HEK293T (cell line): Measurements from ENCODE around the gene ARHGEF16.

ENCODE experiments used
- CTCF ChIA-PET: fragments of 350-600 bp; formaldehyde crosslinking; extraction: SDS; loops from one replicate; lab custom pipeline; 2021; ENCODE audit warnings: antibody characterized with exemption, inconsistent platforms; lab: Yijun Ruan, JAX
- POLR2A ChIA-PET: fragments of 350-600 bp; formaldehyde crosslinking; extraction: SDS; loops from one replicate; lab custom pipeline; 2020; ENCODE audit warnings: antibody characterized with exemption, inconsistent platforms; lab: Yijun Ruan, JAX
- DNase-seq: peaks from one replicate; pipeline ENCODE4 v3.0.0; 2012; ENCODE audit warnings: mixed read lengths; ENCODE audit errors: extremely low spot score
- ARNT ChIP-seq: fragments of 450-650 bp; IDR thresholded peaks from 2 replicates; pipeline ENCODE4 v1.6.1; 2017; ENCODE audit warnings: mild to moderate bottlenecking
- BHLHE40 ChIP-seq: fragments of 450-650 bp; IDR thresholded peaks from 2 replicates; pipeline ENCODE4 v1.6.1; 2016; ENCODE audit warnings: mild to moderate bottlenecking, moderate library complexity, borderline replicate concordance
- CTBP1 ChIP-seq: fragments of 450-650 bp; IDR thresholded peaks from 2 replicates; pipeline ENCODE4 v1.6.1; 2016; ENCODE audit warnings: borderline replicate concordance
- ELF4 ChIP-seq: fragments of 450-650 bp; IDR thresholded peaks from 2 replicates; pipeline ENCODE4 v1.6.1; 2017; ENCODE audit warnings: antibody characterized with exemption
- FOXA1 ChIP-seq: fragments of 450-650 bp; IDR thresholded peaks from 2 replicates; pipeline ENCODE4 v1.6.1; 2016; ENCODE audit warnings: mild to moderate bottlenecking
- FOXK2 ChIP-seq: fragments of 450-650 bp; IDR thresholded peaks from 2 replicates; pipeline ENCODE4 v1.6.1; 2016; ENCODE audit warnings: mild to moderate bottlenecking
- FOXM1 ChIP-seq: fragments of 450-650 bp; IDR thresholded peaks from 2 replicates; pipeline ENCODE4 v1.6.1; 2017; ENCODE audit warnings: mild to moderate bottlenecking, borderline replicate concordance
- HDGF ChIP-seq: fragments of 450-650 bp; IDR thresholded peaks from 2 replicates; pipeline ENCODE4 v1.6.1; 2017; ENCODE audit warnings: antibody characterized with exemption, borderline replicate concordance
- L3MBTL2 ChIP-seq: fragments of 450-650 bp; conservative IDR thresholded peaks from 2 replicates; pipeline ENCODE4 v1.6.1; 2016; ENCODE audit warnings: mild to moderate bottlenecking
- LEF1 ChIP-seq: fragments of 450-650 bp; IDR thresholded peaks from 2 replicates; pipeline ENCODE4 v1.6.1; 2017; ENCODE audit warnings: mild to moderate bottlenecking, borderline replicate concordance
- NFRKB ChIP-seq: fragments of 450-650 bp; IDR thresholded peaks from 2 replicates; pipeline ENCODE4 v1.6.1; 2016; ENCODE audit warnings: mild to moderate bottlenecking, moderate library complexity
- SP1 ChIP-seq: fragments of 450-650 bp; IDR thresholded peaks from 2 replicates; pipeline ENCODE4 v1.6.1; 2017
- SUZ12 ChIP-seq: fragments of 450-650 bp; IDR thresholded peaks from 2 replicates; pipeline ENCODE4 v1.6.1; 2016; ENCODE audit warnings: mild to moderate bottlenecking
- TARDBP ChIP-seq: fragments of 450-650 bp; IDR thresholded peaks from 2 replicates; pipeline ENCODE4 v1.6.1; 2016
- ZNF384 ChIP-seq: fragments of 450-650 bp; IDR thresholded peaks from 2 replicates; pipeline ENCODE4 v1.6.1; 2016
- TF ChIP-seq, protein P1 (sequence below): fragments of 450-650 bp; IDR thresholded peaks from 2 replicates; pipeline ENCODE4 v1.6.1; 2016

ARHGEF16 gene

GRCh38 chr1:3516911-3517675 lies 62.6 kb downstream of the ARHGEF16 start:
- ChIA-PET CTCF (interaction anchor here (0.7 kb wide), 1 partner anchor 21 kb away, joined by 3 read pairs; no protein-coding TSS in a partner anchor), POLR2A (no interaction called here)
- TF ChIP-seq ZNF384 = no peak
- no peak for TF ChIP-seq SP1
- TF ChIP-seq FOXA1 = no peak
- TF ChIP-seq ELF4 = no peak
- TF ChIP-seq FOXK2 = no peak
- TF ChIP-seq, protein P1, sequence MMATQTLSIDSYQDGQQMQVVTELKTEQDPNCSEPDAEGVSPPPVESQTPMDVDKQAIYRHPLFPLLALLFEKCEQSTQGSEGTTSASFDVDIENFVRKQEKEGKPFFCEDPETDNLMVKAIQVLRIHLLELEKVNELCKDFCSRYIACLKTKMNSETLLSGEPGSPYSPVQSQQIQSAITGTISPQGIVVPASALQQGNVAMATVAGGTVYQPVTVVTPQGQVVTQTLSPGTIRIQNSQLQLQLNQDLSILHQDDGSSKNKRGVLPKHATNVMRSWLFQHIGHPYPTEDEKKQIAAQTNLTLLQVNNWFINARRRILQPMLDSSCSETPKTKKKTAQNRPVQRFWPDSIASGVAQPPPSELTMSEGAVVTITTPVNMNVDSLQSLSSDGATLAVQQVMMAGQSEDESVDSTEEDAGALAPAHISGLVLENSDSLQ = no peak
- TF ChIP-seq BHLHE40 = no peak
- TF ChIP-seq LEF1 = no peak
- TF ChIP-seq CTBP1 = no peak
- no peak for TF ChIP-seq L3MBTL2
- DNase-seq = no peak

GRCh38 chr1:3518256-3518655 lies 63.8 kb downstream of the ARHGEF16 start:
- CTCF ChIA-PET = interaction anchor here (0.7 to 0.9 kb wide), 2 partner anchors 27 to 336 kb away, joined by 3 read pairs; no protein-coding TSS in a partner anchor
- no peak for DNase-seq
- POLR2A ChIA-PET = no interaction called here
- TF ChIP-seq SP1 = no peak
- no peak for TF ChIP-seq ZNF384
- TF ChIP-seq CTBP1 = no peak
- TF ChIP-seq BHLHE40 = no peak
- TF ChIP-seq ELF4 = no peak
- no peak for TF ChIP-seq TARDBP
- TF ChIP-seq FOXM1 = no peak
- TF ChIP-seq, protein P1 = no peak
- TF ChIP-seq L3MBTL2 = no peak
- TF ChIP-seq SUZ12 = no peak

DNA sequence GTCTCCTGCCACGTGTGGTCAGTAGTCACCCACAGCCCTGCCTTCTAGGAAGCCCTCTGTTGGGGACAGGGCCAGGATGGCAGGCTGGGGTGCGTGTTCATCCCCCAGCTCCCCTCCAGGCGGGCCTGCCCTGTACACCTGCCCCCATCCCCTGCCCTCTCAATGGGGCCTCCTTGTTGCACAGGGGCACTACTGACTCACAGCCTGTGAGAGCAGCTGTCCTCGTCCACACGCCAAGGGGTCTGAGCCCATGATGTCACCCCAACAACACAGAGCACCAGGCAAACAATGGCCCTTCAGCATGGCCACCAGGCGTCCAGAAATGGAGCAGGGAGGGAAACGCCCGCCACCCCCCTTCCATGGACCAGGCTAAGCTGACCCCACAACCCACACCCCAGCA lies 64.3 kb downstream of the ARHGEF16 start:
- CTCF ChIA-PET = interaction anchor here (0.7 to 0.9 kb wide), 2 partner anchors 28 to 337 kb away, joined by 3 read pairs; no protein-coding TSS in a partner anchor
- no peak for TF ChIP-seq BHLHE40
- no peak for TF ChIP-seq L3MBTL2
- TF ChIP-seq LEF1 = no peak
- no peak for TF ChIP-seq ELF4
- no peak for TF ChIP-seq SP1
- TF ChIP-seq FOXA1 = no peak
- no peak for TF ChIP-seq CTBP1
- TF ChIP-seq, protein P1 = no peak
- TF ChIP-seq ARNT = no peak
- TF ChIP-seq TARDBP = no peak
- TF ChIP-seq SUZ12 = no peak
- no peak for TF ChIP-seq ZNF384
- no peak for TF ChIP-seq HDGF
- no peak for TF ChIP-seq FOXK2
- no peak for TF ChIP-seq FOXM1
- no peak for TF ChIP-seq NFRKB

DNA sequence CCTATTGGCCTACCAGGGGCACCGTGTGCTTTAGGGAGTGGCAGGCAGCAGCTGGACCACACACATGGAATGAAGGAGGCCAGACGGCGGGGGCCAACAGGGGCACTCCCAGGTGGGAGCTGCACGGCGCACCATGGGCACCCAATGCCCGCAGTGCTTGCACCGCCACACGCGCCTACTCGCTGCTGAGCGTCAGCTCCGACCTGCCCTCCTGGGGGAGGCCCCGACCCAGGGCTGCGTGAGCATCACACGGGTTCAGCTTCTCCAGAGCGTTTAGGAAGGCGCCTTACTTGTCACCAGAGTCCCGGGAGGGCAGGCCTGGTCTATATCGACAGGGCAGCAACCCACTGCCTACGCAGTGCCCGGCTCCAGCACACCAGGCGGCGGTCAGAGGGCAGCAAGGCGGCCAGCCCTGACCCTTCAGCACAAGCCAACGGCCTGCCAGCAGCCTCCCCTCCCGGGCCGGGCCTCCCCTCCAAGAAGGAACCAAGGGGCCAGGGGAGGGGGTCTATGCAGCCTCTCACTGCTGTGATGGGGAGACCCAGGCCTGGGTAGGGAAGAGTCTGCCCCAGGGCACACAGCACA lies 64.9 kb downstream of the ARHGEF16 start:
- CTCF ChIA-PET = interaction anchor here (0.9 kb wide), 1 partner anchor 29 kb away, joined by 3 read pairs; no protein-coding TSS in a partner anchor
- TF ChIP-seq FOXK2 (no peak), L3MBTL2 (no peak), HDGF (no peak), FOXM1 (no peak), ZNF384 (no peak), ARNT (no peak), CTBP1 (no peak), NFRKB (no peak), ELF4 (no peak), SUZ12 (no peak), FOXA1 (no peak), LEF1 (no peak), BHLHE40 (no peak), SP1 (no peak), TARDBP (no peak)
- TF ChIP-seq, protein P1 = no peak
- POLR2A ChIA-PET = no interaction called here
- no peak for DNase-seq

More for the DNA sequence above, 64.3 kb downstream of the ARHGEF16 start:
- POLR2A ChIA-PET = no interaction called here
- DNase-seq = no peak
